Measurements from ENCODE around the gene PSD4. TPM values are rescaled to one million over a fixed set of nuclear protein-coding genes. Genes with fewer than 3 reads are reported as not detected.

The PSD4 gene
- total and polyA plus RNA-seq, 2 of the 4 experiments (the other 2 are of a cell fraction) = 0.36 to 0.70 TPM

GRCh38 chr2:113169002-113169530 lies 4.7 kb upstream of the PSD4 start:
- Histone ChIP-seq H3K4me3 (ENCODE audit: insufficient read depth, low read depth, low read length) (no peak overlapping the region), H2BK15ac (ENCODE audit: low read depth, low read length) (no peak overlapping the region), H3K23ac (ENCODE audit: low read depth, low read length) (no peak overlapping the region), H3K18ac (ENCODE audit: low read depth, low read length) (no peak overlapping the region), H3K4me2 (ENCODE audit: low read depth, low read length) (no peak overlapping the region), H2AFZ (replicated peaks; ENCODE audit: low read length, poor library complexity) (no peak overlapping the region), H3K27ac (ENCODE audit: insufficient read depth, low read length) (no peak overlapping the region), H4K5ac (ENCODE audit: low read depth, low read length) (no peak overlapping the region), H2BK20ac (ENCODE audit: low read depth, low read length) (no peak overlapping the region), H4K91ac (ENCODE audit: insufficient read depth, low read depth, low read length) (no peak overlapping the region), H4K20me1 (ENCODE audit: insufficient read depth, low read length) (no peaks in the 10 kb centered on the region), H3K4me1 (ENCODE audit: control insufficient read depth, insufficient read depth, low read length) (no peaks in the 10 kb centered on the region), H3K56ac (ENCODE audit: extremely low read depth, insufficient read depth, low read length) (no peak overlapping the region), H3K27me3 (ENCODE audit: control insufficient read depth, insufficient read depth, low read length) (peaks cover 15% of the 10 kb centered on the region), H3K79me1 (ENCODE audit: low read depth in 1 of 2, low read length in 2 of 2) (no peaks in the 10 kb centered on the region), H2BK5ac (ENCODE audit: low read depth, low read length, poor library complexity, severe bottlenecking) (no peak overlapping the region), H3K14ac (replicated peaks; ENCODE audit: low read depth, low read length) (no peak overlapping the region), H3K9me3 (ENCODE audit: control insufficient read depth, insufficient read depth, low read length) (no peaks in the 10 kb centered on the region), H3K4ac (ENCODE audit: low read depth, low read length) (no peak overlapping the region), H3K9ac (ENCODE audit: low read depth, low read length) (no peak overlapping the region), H2AK9ac (replicated peaks; ENCODE audit: low read depth, low read length, poor library complexity) (no peak overlapping the region), H3K9me1 (ENCODE audit: insufficient read depth, low read length) (no peaks in the 10 kb centered on the region), H3K36me3 (ENCODE audit: control insufficient read depth, insufficient read depth, low read length) (no peaks in the 10 kb centered on the region), H2AK5ac (ENCODE audit: low read depth, low read length) (no peak overlapping the region), H4K8ac (ENCODE audit: low read depth in 2 of 2, low read length in 2 of 2) (no peak overlapping the region), H2BK120ac (ENCODE audit: low read depth, low read length) (no peak overlapping the region)
- no peak for TF ChIP-seq RAD21 (IDR thresholded peaks at IDR 0.05; ENCODE audit: low read length)
- no peak for TF ChIP-seq CHD1 (IDR thresholded peaks at IDR 0.05; ENCODE audit: low read depth, low read length)
- TF ChIP-seq USF2 (IDR thresholded peaks at IDR 0.05; ENCODE audit: low read depth, low read length) = no peak
- no peak for TF ChIP-seq CTCF (conservative IDR thresholded peaks at IDR 0.05; ENCODE audit: low read depth, low read length)
- TF ChIP-seq RFX5 (IDR thresholded peaks at IDR 0.05; ENCODE audit: low read depth, low read length) = no peak
- TF ChIP-seq MAZ (IDR thresholded peaks at IDR 0.05; ENCODE audit: borderline replicate concordance, low read depth, low read length) = no peak
- no peak for TF ChIP-seq MXI1 (IDR thresholded peaks at IDR 0.05; ENCODE audit: borderline replicate concordance, low read depth, low read length)
- TF ChIP-seq FOS (IDR thresholded peaks at IDR 0.05; ENCODE audit: low read depth, low read length) = no peak
- no peak for TF ChIP-seq RCOR1 (IDR thresholded peaks at IDR 0.05; ENCODE audit: insufficient replicate concordance, low read length)
- no peak for TF ChIP-seq POLR2A (IDR thresholded peaks at IDR 0.05; ENCODE audit: low read depth, low read length)
- no peak for TF ChIP-seq ELK1 (IDR thresholded peaks at IDR 0.05; ENCODE audit: borderline replicate concordance, low read depth, low read length)
- no peak for TF ChIP-seq SMC3 (IDR thresholded peaks at IDR 0.05; ENCODE audit: low read depth, low read length)
- TF ChIP-seq MAFK (IDR thresholded peaks at IDR 0.05; ENCODE audit: low read depth, low read length) = no peak
- TF ChIP-seq NFE2L2 (IDR thresholded peaks at IDR 0.05; ENCODE audit: low read depth, low read length) = no peak
- TF ChIP-seq CEBPB (IDR thresholded peaks at IDR 0.05; ENCODE audit: low read depth, low read length) = no peak
- ChIA-PET POLR2A (ENCODE audit: unreplicated experiment) (no interaction called here), CTCF (no interaction called here)
- in situ Hi-C loops (cut with MboI; ENCODE audit: low sequenced_read_pairs) = no loop called here
- no peak for DNase-seq
- WGBS, 2 experiments (ENCODE audit: extremely low coverage in 2 of 2, insufficient read length in 1 of 2) = 72% methylated on average over 3 of the region's 8 CpGs; no CpG with 5 or more reads in 1 of the 2 experiments
- dilution Hi-C loops (cut with HindIII; ENCODE audit: low sequenced_read_pairs, unreplicated experiment) = no loop called here
- BruUV-seq (replicated peaks) = no TSS peak
- intact Hi-C loops (cut with micrococcal nuclease) = no loop called here
- no peak for ATAC-seq (ENCODE audit: low read depth)
